NT2/D1 (cell line): ENCODE measurements around the gene KAZN.

Source experiments
- SUZ12 ChIP-seq: IDR thresholded peaks from 2 replicates; pipeline ENCODE4 v1.6.1; 2011; ENCODE audit not compliant: insufficient read length, insufficient read depth; ENCODE audit errors: extremely low read depth
- YY1 ChIP-seq: IDR thresholded peaks from 2 replicates; pipeline ENCODE4 v1.6.1; 2011; ENCODE audit not compliant: insufficient read length, insufficient read depth
- ZNF274 ChIP-seq: IDR thresholded peaks from 2 replicates; pipeline ENCODE4 v1.6.1; 2011; ENCODE audit warnings: mild to moderate bottlenecking, low read depth, low read length

DNA sequence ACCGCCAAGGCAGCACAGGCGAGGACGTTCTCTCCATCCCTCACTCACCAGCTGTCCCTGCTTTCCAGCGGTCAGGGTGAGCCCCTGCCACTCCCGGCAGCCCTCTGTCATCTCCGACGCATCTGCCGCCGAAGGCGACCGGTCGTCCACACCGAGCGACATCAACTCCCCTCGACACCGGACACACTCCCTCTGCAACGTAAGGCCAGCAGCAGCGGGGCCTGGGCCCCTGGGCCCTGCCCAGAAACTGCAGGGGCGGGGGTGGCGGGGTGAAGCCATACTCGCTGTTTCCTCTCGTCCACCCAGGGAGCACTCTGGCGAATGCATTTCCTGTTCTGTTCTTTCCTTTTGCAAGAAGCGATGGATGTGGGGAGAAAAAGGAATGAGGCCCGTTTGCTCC lies 461.6 kb downstream of the KAZN start:
- TF ChIP-seq ZNF274 (no peak), SUZ12 (no peak), YY1 (no peak)
